ENCODE measurements around the gene GADL1.

The GADL1 gene

DNA sequence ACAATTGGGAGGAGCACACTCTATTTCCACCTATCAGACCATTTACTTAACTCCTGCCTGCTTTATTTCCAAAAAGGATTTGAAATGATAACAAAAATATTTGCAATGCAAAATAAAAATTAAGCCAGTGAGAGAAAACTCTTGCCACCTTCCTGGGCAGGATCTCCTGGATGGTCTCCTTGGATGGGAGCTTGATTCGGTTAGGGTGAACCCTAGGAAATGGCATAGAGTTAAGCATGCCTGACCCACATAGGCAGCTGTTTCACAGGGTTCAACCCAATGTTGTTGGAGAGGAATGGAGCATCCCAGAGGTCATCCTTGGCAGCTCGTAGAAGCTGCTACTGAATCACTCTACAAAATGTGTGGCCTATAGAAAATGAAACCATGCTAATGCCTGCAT, 204.3 kb downstream of the GADL1 start:
- no peak for DNase-seq (ENCODE audit: low read depth in 2 of 2)
- H3K4me3 ChIP-seq (replicated peaks in 1 of 2; ENCODE audit: low read depth in 2 of 2, low read length in 2 of 2): no peak overlapping the region
- TF ChIP-seq, protein P1, sequence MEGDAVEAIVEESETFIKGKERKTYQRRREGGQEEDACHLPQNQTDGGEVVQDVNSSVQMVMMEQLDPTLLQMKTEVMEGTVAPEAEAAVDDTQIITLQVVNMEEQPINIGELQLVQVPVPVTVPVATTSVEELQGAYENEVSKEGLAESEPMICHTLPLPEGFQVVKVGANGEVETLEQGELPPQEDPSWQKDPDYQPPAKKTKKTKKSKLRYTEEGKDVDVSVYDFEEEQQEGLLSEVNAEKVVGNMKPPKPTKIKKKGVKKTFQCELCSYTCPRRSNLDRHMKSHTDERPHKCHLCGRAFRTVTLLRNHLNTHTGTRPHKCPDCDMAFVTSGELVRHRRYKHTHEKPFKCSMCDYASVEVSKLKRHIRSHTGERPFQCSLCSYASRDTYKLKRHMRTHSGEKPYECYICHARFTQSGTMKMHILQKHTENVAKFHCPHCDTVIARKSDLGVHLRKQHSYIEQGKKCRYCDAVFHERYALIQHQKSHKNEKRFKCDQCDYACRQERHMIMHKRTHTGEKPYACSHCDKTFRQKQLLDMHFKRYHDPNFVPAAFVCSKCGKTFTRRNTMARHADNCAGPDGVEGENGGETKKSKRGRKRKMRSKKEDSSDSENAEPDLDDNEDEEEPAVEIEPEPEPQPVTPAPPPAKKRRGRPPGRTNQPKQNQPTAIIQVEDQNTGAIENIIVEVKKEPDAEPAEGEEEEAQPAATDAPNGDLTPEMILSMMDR (IDR thresholded peaks at IDR 0.05; ENCODE audit: low read depth, low read length): no peak

DNA sequence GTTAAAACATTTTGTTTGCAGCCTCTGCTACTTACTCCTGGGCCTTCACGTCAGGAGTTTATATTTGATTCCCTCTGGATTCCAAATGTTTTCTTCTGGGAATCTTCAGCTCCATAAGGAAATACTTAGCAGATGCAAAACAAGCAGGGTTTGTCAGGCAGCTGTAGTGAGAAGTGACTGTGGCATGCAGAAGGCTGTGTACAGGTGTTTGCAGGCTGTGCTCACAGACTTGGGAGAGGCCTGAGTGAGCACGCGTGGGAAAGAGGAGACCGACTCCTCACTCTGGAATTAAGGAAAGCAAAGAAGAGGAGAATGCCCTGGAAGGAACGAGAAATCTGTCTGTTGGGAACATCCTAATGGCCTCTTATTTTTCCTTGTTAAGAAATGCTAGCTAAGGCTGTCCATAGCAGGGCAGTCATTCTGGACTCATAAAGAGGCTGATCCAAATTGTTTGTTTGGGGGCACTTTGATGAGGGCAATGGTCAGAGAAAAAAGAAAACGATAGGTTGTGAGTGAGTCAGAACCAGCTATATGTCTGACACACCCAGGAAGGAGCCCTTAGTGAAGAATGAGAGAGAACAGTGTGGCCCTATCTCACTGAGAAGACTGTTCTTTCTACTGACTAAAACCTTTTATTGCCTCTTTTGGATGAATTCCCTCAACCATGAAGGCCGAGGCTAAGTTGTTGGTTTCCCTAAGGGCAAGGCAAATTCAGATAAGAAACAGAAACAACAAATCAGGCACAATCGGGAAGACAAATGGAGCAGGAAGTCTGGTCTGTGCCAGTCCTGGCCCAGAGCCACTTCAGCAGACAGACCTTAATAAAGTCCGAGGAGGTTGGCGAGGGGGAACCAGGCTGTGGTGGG, 205.5 kb downstream of the GADL1 start:
- peak; percentile 71 to 72 for DNase-seq (ENCODE audit: low read depth in 2 of 2)
- H3K4me3 ChIP-seq (replicated peaks in 1 of 2; ENCODE audit: low read depth in 2 of 2, low read length in 2 of 2): no peak overlapping the region
- TF ChIP-seq, protein P1 (IDR thresholded peaks at IDR 0.05; ENCODE audit: low read depth, low read length): no peak

- TF ChIP-seq, protein P1 (IDR thresholded peaks at IDR 0.05; ENCODE audit: low read depth, low read length): no peak
- no peak for DNase-seq (ENCODE audit: low read depth in 2 of 2)
- H3K4me3 ChIP-seq (replicated peaks in 1 of 2; ENCODE audit: low read depth in 2 of 2, low read length in 2 of 2): no peak overlapping the region
Observed at GRCh38 chr3:30687930-30688570, 206.4 kb downstream of the GADL1 start.

DNA sequence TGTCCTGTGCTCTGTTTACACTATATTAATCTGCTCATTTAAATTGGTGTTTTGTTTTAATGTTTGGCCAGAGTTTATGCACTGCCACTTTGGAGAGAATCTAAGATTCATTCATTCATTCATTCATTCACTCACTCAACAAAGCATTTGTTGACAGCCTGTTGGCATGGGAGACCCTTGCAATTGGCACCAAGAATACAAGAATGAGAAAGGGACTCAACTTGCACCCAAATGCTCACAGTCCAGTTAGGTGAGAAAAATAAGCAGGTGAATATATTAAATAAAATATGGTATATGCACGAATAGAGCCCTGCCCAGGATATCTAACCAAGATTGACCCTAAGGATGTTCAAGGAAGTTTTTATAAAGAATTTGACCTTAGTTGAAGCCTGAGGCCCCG, 207.7 kb downstream of the GADL1 start:
- no peak for DNase-seq (ENCODE audit: low read depth in 2 of 2)
- TF ChIP-seq, protein P1 (IDR thresholded peaks at IDR 0.05; ENCODE audit: low read depth, low read length): no peak
- no peak overlapping the region for H3K4me3 ChIP-seq (replicated peaks in 1 of 2; ENCODE audit: low read depth in 2 of 2, low read length in 2 of 2)

DNA sequence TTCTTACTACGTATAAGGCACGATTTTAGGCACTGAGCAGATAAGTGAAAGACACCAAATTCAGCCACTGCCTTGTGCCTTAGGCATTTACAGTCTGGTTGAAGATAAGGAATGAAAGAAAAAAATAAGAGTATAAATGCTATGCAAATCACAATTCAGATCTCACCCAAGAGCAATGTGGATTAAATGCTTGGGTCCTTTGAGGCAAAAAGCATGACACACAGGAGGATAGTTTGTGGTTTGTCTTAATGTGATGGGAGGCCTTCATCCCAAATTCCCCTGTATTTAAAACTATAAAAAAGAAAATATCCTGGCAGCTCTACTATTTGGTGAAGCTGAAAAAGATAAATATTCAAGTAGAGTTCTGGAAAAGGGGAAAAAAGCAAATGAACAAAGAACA, 208.3 kb downstream of the GADL1 start:
- TF ChIP-seq, protein P1 (IDR thresholded peaks at IDR 0.05; ENCODE audit: low read depth, low read length): no peak
- no peak overlapping the region for H3K4me3 ChIP-seq (replicated peaks in 1 of 2; ENCODE audit: low read depth in 2 of 2, low read length in 2 of 2)
- no peak for DNase-seq (ENCODE audit: low read depth in 2 of 2)

- DNase-seq (ENCODE audit: low read depth in 2 of 2): peak; percentile 42 to 45
- TF ChIP-seq, protein P1 (IDR thresholded peaks at IDR 0.05; ENCODE audit: low read depth, low read length): no peak
- no peak overlapping the region for H3K4me3 ChIP-seq (replicated peaks in 1 of 2; ENCODE audit: low read depth in 2 of 2, low read length in 2 of 2)
Observed at GRCh38 chr3:30685267-30685667, 209.2 kb downstream of the GADL1 start.

Data from cardiac fibroblast (primary cell).